Measurements from ENCODE around the gene POP7. TPM values are rescaled to one million over a fixed set of nuclear protein-coding genes. Genes with fewer than 3 reads are reported as not detected.

POP7 gene
- total and polyA plus RNA-seq, 2 donors (not counting 1 experiment from before 2014, with no cell fraction given) = 14.4 to 15.2 TPM

GRCh38 chr7:100719523-100720278, 13.8 kb downstream of the POP7 start:
- H3K27ac ChIP-seq (ENCODE audit: low read length in 2 of 2) = no peak overlapping the region
- H3K36me3 ChIP-seq (replicated peaks in 1 of 2; ENCODE audit: control extremely low read depth in 1 of 2, control insufficient read depth in 1 of 2, extremely low read depth in 1 of 2, insufficient read depth in 2 of 2, low read length in 1 of 2) = no peaks in the 10 kb centered on the region
- no peak overlapping the region for H3K4me3 ChIP-seq (ENCODE audit: control extremely low read depth in 1 of 5, extremely low read depth in 1 of 5, insufficient read depth in 1 of 5, low read depth in 2 of 5, low read length in 4 of 5)
- intact Hi-C loops (cut with micrococcal nuclease) = no loop called here
- H3K4me2 ChIP-seq (replicated peaks; ENCODE audit: low read depth, low read length, poor library complexity, severe bottlenecking) = no peak overlapping the region
- DNase-seq (no peak), ATAC-seq (ENCODE audit: low read depth) (no peak)
- peaks cover 0 to 30% (median 0%) of the 10 kb centered on the region in 3 donors for H3K9me3 ChIP-seq (ENCODE audit: control extremely low read depth in 1 of 3, control insufficient read depth in 2 of 3, insufficient read depth in 1 of 3, low read length in 2 of 3)
- H3K27me3 Mint-ChIP-seq = peaks cover 42% of the 10 kb centered on the region
- ChIA-PET CTCF (interaction anchor here (0.7 to 0.8 kb wide), 3 partner anchors 20 to 171 kb away, joined by 3 to 4 read pairs (median 3); no protein-coding TSS in a partner anchor), POLR2A (no interaction called here)
- no peak overlapping the region for H3K9ac ChIP-seq (ENCODE audit: low read length)
- no peak overlapping the region for H2AFZ ChIP-seq (ENCODE audit: insufficient read depth, low read depth, low read length, poor library complexity, severe bottlenecking)
- H4K20me1 ChIP-seq (ENCODE audit: control insufficient read depth, insufficient read depth, low read length, poor library complexity, severe bottlenecking) = no peaks in the 10 kb centered on the region
- H3K4me1 Mint-ChIP-seq = peaks cover 1% of the 10 kb centered on the region
- no peak overlapping the region for H3K27ac Mint-ChIP-seq
- H3K4me3 Mint-ChIP-seq = no peak overlapping the region
- H3K27me3 ChIP-seq (replicated peaks in 1 of 4; ENCODE audit: control extremely low read depth in 1 of 4, control insufficient read depth in 3 of 4, insufficient read depth in 4 of 4, low read length in 3 of 4) = peaks cover 0 to 67% (median 19%) of the 10 kb centered on the region in 4 experiments
- TF ChIP-seq CTCF (IDR thresholded peaks at IDR 0.05) (no peak), EZH2 (IDR thresholded peaks at IDR 0.05; ENCODE audit: borderline replicate concordance, insufficient read depth, low read depth, low read length, poor library complexity, severe bottlenecking) (no peak)
- WGBS (ENCODE audit: insufficient coverage) = 80% methylated on average over 1 of the region's 8 CpGs
- peaks cover 8% of the 10 kb centered on the region for H3K9me3 Mint-ChIP-seq (ENCODE audit: insufficient read depth)
- H3K79me2 ChIP-seq (ENCODE audit: control insufficient read depth, insufficient read depth, low read length) = no peaks in the 10 kb centered on the region
- H3K4me1 ChIP-seq (ENCODE audit: control insufficient read depth in 2 of 2, insufficient read depth in 2 of 2, low read length in 2 of 2) = peaks cover 7 to 13% of the 10 kb centered on the region in 2 donors

DNA sequence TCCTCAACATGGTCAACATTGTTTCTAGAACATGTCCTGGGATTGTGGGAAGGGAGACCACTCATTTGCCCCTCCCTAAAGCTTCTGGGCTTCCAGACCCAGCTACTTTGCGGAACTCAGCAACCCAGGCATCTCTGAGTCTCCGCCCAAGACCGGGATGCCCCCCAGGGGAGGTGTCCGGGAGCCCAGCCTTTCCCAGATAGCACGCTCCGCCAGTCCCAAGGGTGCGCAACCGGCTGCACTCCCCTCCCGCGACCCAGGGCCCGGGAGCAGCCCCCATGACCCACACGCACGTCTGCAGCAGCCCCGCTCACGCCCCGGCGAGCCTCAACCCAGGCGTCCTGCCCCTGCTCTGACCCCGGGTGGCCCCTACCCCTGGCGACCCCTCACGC, 14.4 kb downstream of the POP7 start, which contains the start of gene EPO:
TSS of gene EPO (plus strand) at position 190 of the 392 bp plus-strand sequence. CDS start 513 bp downstream, outside the sequence.
- H3K9me3 ChIP-seq (ENCODE audit: control extremely low read depth in 1 of 3, control insufficient read depth in 2 of 3, insufficient read depth in 1 of 3, low read length in 2 of 3) = peaks cover 0 to 30% (median 0%) of the 10 kb centered on the region in 3 donors
- Mint-ChIP-seq H3K9me3 (ENCODE audit: insufficient read depth) (peaks cover 8% of the 10 kb centered on the region), H3K4me3 (no peak within 1 kb of the TSS), H3K4me1 (peaks cover 5% of the 10 kb centered on the region), H3K27me3 (peaks cover 44% of the 10 kb centered on the region), H3K27ac (no peak within 1 kb of the TSS)
- TF ChIP-seq EZH2 (IDR thresholded peaks at IDR 0.05; ENCODE audit: borderline replicate concordance, insufficient read depth, low read depth, low read length, poor library complexity, severe bottlenecking) = no peak
- no peak for TF ChIP-seq CTCF (IDR thresholded peaks at IDR 0.05)
- H4K20me1 ChIP-seq (ENCODE audit: control insufficient read depth, insufficient read depth, low read length, poor library complexity, severe bottlenecking) = no peaks in the 10 kb centered on the region
- ATAC-seq (ENCODE audit: low read depth) (no peak), DNase-seq (no peak)
- H2AFZ ChIP-seq (ENCODE audit: insufficient read depth, low read depth, low read length, poor library complexity, severe bottlenecking) = no peak within 1 kb of the TSS
- peaks cover 9 to 13% of the 10 kb centered on the region in 2 donors for H3K4me1 ChIP-seq (ENCODE audit: control insufficient read depth in 2 of 2, insufficient read depth in 2 of 2, low read length in 2 of 2)
- H3K27me3 ChIP-seq (replicated peaks in 1 of 4; ENCODE audit: control extremely low read depth in 1 of 4, control insufficient read depth in 3 of 4, insufficient read depth in 4 of 4, low read length in 3 of 4) = peaks cover 0 to 67% (median 19%) of the 10 kb centered on the region in 4 experiments
- no peak within 1 kb of the TSS for H3K27ac ChIP-seq (ENCODE audit: low read length in 2 of 2)
- H3K4me3 ChIP-seq (ENCODE audit: control extremely low read depth in 1 of 5, extremely low read depth in 1 of 5, insufficient read depth in 1 of 5, low read depth in 2 of 5, low read length in 4 of 5) = no peak within 1 kb of the TSS
- no peaks in the 10 kb centered on the region for H3K36me3 ChIP-seq (replicated peaks in 1 of 2; ENCODE audit: control extremely low read depth in 1 of 2, control insufficient read depth in 1 of 2, extremely low read depth in 1 of 2, insufficient read depth in 2 of 2, low read length in 1 of 2)
- CTCF ChIA-PET = interaction anchor here (0.7 to 0.8 kb wide), 3 partner anchors 20 to 171 kb away, joined by 3 to 4 read pairs (median 3); no protein-coding TSS in a partner anchor
- POLR2A ChIA-PET = no interaction called here
- intact Hi-C loops (cut with micrococcal nuclease) = no loop called here
- H3K79me2 ChIP-seq (ENCODE audit: control insufficient read depth, insufficient read depth, low read length) = no peaks in the 10 kb centered on the region
- H3K4me2 ChIP-seq (replicated peaks; ENCODE audit: low read depth, low read length, poor library complexity, severe bottlenecking) = peak within 1 kb of the TSS; percentile 35
- H3K9ac ChIP-seq (ENCODE audit: low read length) = no peak within 1 kb of the TSS
- WGBS (ENCODE audit: insufficient coverage) = 9% methylated on average over 21 of the region's 21 CpGs
